ENCODE data around the gene IL10RB.

The IL10RB gene

GRCh38 chr21:33308586-33309490, 42.7 kb downstream of the IL10RB start:
- no peak for DNase-seq (ENCODE audit: low spot score)
- no peak for TF ChIP-seq CTCF (IDR thresholded peaks at IDR 0.05)
- Histone ChIP-seq H3K4me3 (no peak overlapping the region), H3K27ac (no peak overlapping the region)

- DNase-seq (ENCODE audit: low spot score) = no peak
- H3K4me3 ChIP-seq = no peak overlapping the region
- H3K27ac ChIP-seq = no peak overlapping the region
- TF ChIP-seq CTCF (IDR thresholded peaks at IDR 0.05) = no peak
Observed at GRCh38 chr21:33309778-33310177, 43.6 kb downstream of the IL10RB start.

GRCh38 chr21:33312121-33312520, 46.0 kb downstream of the IL10RB start:
- no peak overlapping the region for H3K4me3 ChIP-seq
- TF ChIP-seq CTCF (IDR thresholded peaks at IDR 0.05) = no peak
- no peak overlapping the region for H3K27ac ChIP-seq
- DNase-seq (ENCODE audit: low spot score) = no peak

GRCh38 chr21:33313183-33313582, 47.0 kb downstream of the IL10RB start:
- H3K4me3 ChIP-seq = no peak overlapping the region
- no peak overlapping the region for H3K27ac ChIP-seq
- DNase-seq (ENCODE audit: low spot score) = no peak
- TF ChIP-seq CTCF (IDR thresholded peaks at IDR 0.05) = no peak

- Histone ChIP-seq H3K27ac (no peak overlapping the region), H3K4me3 (no peak overlapping the region)
- DNase-seq (ENCODE audit: low spot score) = no peak
- TF ChIP-seq CTCF (IDR thresholded peaks at IDR 0.05) = no peak
Observed at GRCh38 chr21:33313611-33314010, 47.4 kb downstream of the IL10RB start.

DNA sequence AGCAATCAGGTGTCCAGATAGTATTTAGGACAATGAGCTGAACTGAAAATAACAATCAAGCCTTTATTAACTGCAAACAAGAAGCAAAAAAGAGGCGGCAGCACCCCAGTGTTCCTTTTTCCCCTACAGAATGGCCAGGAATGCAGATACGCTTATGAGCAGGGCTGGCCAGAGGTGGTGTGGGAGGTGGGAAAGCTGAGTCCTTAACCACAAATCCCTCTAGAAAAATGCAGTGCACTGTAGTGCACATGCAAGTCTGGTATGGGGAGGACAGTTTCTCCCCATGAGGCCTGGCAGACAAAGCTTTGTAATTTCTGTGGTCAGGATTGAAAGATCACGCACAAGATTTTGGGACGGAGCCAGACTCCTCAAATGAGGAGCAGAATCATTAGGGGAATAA, 47.9 kb downstream of the IL10RB start:
- TF ChIP-seq CTCF (IDR thresholded peaks at IDR 0.05) = no peak
- Histone ChIP-seq H3K27ac (no peak overlapping the region), H3K4me3 (no peak overlapping the region)
- no peak for DNase-seq (ENCODE audit: low spot score)

All from coronary artery (tissue), 2 donors.